GM18907 (cell line): ENCODE results near the gene NPHP4.

ENCODE experiments used
- ATAC-seq: cut with Tn5 transposase; IDR thresholded peaks from one replicate; pipeline ENCODE4 v1.9.1; 2021; ENCODE audit warnings: mild to moderate bottlenecking, moderate library complexity; ENCODE audit not compliant: unreplicated experiment

NPHP4 gene

DNA sequence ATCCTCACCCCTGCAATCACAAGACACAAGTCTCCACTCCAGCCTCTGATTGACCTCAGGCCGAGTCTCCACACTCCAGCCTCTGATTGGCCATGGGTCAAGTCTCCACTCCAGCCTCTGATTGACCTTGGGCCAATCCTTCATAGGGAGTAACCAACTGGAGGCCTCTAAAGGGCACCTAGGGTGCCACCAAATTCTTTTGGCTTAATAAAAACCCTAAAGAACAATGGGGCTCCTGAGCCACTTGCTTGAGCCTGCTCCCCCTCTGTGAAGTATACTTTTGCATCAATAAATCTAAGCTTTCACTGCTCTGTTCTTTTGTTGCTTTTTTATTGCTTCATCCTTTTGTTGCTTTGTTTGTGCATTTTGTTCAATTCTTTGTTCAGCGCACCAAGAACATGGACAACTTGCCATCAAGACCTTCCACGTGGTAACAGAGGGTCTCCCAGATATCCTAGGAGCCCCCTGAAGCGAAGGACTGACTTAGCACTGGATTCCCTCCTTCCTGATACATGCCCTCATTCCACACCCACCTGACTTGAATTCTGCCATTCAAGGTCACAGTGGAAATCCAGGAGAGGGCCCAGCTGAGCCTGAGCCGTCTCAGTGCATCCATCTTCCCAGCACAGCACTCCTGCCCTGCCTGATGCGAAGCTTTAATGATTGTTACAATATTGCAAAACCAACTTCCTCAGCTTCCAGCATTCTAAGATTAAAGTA lies 152.9 kb downstream of the NPHP4 start:
- no peak for ATAC-seq

DNA sequence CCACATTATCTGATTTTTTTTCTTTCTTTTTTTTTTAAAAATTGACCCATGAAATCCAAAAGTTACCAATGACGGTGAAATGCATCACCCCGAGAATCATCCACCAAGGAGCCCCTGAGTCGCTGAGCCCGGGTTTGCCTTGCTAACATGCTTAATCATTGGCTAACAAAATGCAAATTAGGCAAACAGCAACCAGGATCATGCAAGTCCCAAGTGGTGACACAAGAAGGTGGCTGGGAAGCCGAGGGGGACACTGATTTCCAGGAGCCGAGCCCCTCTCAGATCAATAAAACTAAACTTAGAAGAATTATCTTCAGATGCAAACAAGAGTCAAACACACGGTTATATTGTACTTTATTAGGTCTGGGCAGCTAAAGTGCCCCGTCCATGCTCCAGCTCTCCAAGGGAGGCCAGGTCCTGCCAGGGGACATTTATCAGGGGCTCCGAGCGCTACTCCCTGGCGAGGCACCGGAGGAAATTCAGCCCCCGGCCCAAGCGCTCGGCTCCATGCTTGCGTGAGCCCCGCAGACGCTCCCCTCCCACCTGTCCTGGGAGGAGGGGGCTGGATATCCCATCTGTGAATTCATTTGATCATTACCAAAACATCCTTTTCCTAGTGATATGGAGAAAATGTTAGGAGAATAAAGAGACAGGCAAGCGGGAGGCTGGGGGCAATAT lies 154.1 kb downstream of the NPHP4 start:
- ATAC-seq, result no peak

DNA sequence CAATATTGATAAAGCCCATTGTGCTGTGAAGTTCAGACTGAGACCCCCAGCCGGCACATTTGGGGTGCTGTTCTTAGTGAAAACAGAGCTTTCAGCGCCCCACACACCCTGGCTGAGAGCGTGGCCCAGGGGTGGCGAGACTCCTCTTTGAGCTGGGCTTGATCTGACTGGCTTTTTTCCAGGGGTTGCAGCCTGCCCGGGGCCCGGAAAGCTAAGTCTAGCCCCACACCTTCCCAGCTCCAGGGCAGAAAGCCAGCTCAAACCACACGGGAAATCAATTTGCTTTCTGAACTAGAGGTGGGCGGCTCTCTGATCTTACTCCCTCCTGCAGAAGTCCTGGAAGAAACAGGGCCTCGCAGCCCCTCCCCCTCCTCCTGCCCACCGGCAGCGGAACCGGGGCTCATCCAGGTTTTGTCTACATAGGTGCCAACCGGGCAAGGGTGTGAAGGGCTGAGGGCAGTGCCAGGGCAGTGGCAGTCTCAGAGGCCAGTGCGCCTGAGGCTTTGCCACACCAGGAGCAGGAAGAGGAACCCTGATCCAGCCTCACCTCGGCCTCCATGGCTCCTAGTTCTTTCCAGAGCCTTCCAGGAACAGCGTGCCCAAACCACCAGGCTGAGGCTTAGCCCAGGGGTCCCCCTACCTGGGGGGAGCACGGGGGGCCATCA lies 155.3 kb downstream of the NPHP4 start:
- ATAC-seq, result no peak

DNA sequence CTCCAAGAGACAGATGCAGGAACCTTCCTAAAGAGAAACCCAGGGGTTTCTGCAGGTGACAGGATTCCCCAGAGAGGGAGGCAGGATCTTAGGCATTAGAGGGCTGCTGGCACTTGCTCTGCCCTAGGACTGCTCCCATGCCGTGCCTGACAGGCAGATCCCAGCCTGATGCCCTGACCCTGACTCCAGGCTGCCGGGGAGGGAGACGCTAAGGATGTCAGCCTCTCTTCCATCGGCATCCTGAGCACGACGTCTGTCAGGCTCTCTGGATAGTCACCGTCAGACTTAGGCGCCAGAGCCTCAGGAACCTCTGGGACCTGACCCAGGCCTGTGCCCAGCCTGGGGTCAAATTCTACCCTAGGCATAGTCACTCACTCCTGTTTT lies 157.1 kb downstream of the NPHP4 start:
- no peak for ATAC-seq

DNA sequence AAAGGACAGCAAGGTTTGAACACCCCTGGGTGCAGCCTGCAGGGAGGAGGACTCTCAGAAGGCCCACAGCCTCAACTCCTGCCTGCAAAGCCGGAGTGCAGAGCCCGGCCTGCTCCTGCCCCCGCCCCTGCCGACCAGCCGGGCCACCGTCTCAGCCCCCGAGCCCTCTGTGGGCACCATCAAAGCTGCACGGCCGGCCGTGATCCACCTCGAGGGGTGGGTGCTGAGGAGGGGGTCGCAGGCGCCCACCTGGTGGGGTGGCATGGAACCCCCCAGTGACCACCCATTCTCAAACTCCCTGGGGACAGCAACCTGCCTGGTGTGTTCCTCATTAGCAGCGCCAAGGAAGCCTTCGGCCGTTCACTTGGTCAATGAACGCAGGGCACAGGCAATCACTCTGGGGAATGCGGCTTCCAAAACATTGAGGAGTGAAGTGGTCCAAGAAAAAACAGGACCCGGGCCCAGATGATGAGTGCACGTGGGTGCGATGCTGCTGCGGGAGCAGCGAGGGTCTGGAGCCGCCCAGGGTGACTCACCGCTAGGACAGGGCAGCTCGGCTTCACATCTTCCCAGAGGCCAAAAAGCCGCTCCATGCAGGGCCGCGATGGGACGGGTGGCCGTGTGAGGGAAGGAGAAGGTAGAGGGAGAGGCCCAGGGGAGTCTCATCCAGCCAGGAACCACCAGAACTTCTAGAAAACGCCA lies 157.6 kb downstream of the NPHP4 start:
- ATAC-seq, result no peak

DNA sequence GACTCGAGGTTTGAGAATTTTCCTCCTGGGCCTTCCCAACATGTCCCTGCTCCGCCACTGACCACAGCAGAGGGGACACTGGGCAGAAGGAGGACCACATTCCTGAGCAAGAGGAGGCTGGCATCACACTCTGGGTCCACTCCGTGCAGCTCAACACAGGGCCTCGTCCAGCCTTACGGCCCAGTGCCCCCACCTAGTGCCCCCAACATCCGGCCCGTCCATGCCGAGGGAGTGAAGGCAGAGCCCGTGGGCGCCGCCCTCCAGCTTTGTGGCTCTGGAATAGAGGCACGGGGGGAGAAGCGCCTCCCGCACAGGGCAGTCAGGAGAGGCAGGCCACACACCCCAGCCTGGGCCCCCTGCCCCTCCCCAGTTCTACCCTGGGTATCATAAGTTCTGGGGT lies 158.3 kb downstream of the NPHP4 start:
- no peak for ATAC-seq

DNA sequence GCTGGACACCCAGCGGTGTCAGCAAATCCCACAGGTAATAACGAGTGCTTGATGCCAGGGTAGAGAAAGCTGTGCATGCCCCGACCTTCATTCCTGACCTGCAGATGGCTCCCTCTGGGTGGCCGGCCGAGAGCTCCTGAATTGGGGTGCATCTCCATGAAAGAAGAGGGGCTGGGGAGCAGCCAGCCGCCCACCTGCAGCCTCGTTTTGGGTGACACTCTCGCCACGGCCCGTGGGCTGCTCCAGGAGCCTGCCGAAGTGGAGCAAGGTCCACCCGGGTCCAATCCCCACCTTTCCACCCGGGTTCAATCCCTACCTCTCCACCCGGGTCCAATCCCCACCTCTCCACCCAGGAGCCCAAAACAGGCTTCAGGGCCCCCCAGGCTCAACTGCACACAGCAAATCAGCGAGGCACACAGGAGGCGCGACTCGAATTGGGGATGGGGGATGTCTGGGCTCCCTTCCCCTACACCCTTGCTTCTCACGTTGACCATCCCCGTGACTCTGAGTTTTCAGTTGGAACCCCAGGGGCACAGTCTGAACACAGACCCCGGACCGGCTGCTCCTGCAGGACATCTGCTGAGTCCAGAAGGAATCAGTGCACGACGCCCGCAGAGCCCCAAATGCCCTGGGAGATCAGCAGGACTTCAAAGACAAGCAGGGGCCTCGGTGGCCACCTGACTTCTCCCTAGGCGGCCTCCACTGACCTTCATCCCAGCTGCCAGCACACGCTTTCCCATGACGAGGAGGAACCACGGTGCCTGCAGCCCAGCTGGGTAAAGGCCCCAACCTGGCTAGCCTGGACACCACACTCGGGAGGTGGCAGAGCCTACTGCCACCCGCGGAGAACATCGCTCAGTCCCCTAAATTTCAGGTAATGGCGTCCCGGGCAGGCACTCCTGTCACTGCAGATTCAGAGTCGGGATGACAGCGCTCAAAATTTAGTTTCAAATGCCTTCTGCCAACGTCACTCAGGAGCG lies 159.0 kb downstream of the NPHP4 start:
- no peak for ATAC-seq

DNA sequence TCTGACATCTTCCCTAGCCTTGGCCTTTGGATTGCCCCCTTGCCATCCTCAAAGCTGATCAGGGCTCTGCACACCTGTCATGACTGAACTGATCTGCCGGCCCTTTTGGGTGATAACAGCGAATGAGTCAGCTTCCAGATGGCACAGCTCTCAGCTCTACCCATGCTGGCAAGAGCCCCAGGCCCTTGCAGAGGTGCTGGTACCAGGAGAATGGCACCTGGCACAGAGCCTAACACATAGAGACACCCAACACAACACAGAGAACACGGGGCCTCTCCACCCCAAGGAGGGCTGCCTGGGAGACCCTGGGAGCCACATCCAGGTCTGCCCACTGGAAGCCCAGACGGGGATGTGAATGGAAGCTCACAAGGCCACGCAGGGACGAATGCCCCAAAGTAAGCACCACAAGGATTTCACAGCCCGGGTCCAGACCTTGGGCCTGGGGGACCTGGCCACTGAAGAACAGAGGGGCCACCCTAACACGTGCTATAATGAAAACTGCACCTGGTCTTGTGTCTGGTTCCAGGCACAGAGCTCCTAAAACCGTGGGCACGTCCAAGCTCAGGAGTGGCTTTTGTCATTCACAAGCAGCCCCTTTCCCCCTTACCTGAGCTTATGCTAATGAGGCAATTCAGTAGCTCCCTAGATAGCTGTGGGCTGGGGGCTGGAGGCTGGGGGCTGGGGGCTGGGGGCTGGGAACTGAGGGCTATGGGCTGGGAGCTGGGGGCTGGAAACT lies 160.5 kb downstream of the NPHP4 start:
- ATAC-seq, result no peak

DNA sequence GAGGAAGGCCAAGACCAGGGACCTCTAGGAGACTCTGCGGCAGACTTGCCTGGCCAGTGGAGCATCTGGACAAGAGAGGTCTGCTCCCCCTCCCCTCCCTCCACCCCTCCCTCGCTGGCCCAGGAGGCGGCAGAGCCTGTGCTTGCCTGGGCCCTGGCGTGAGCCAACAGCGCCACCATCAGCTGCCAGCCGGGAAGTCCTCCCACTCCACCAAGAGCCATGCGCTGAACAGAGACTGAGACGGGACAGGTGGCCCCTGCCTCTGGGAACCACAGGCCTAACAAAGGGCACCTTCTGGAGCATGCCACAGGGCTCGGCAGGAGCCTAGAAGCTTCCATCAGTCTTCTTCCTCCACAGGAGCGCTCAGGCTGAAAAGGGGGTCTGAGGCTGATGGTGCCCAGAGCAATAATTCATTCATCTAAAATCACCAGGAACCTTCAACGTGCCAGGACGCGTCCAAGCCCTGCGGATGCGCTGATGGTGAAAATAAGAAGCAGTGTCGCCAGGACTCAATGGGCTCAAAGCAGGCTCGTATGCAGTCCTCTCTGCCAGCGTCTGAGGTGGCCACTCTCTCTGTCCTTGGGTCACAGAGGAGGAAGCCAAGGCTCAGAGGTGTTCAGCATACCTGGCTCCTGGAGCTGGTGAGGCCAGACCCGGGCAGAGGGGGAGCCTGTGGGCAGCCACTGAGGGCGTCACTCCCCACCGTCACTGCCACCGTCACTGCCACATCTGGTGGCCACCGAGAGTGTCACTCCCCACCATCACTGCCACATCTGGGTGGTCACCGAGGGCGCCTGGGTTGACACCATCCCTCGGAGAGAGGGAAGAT lies 161.2 kb downstream of the NPHP4 start:
- ATAC-seq, result no peak

DNA sequence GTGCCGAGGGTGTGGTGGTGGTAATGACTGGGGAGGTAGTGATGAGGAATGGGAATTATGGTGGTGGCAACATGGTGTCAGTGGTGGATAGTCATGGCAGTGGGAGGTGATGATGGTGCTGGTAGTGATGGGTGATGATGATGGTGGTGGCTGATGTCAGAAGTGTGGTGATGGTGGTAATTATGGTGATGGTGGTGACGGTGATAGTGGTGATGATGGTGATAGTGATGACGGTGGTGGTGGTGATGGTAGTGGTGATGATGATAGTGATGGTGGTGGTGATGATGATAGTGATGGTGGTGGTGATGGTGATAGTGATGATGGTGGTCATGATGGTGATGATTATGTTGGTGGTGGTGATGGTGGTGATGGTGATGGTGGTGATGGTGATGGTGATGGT lies 162.8 kb downstream of the NPHP4 start:
- ATAC-seq, result no peak

DNA sequence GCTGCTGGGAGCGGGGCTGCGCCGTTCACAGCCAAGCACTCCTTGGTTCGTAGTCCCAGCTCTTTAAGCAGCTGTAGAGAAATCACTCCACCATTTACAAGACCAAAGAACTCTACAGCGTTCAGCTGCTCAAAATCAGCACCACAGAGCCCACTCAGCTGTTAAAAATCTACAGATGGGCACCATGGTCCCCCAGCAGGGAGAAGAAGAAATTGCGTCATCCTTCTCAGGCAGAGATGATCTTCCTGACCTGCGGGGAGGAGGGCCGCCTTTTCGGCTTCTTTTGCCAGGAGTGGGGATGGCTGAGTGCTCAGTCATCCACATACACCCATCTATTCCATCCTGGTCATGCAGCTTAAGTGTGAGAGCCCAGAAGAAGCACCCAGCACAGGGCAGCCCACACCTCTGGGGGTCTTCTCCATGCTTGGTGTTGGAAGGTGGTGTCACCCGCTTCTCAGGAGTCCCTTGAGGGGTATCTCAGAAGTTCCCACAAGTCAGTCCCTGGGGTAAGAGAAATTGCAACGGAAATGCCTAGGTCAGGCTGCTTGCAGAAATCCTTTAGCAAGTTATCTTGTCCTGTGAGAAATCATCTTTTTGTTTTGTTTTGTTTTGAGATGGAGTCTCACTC lies 163.8 kb downstream of the NPHP4 start:
- ATAC-seq, result no peak

DNA sequence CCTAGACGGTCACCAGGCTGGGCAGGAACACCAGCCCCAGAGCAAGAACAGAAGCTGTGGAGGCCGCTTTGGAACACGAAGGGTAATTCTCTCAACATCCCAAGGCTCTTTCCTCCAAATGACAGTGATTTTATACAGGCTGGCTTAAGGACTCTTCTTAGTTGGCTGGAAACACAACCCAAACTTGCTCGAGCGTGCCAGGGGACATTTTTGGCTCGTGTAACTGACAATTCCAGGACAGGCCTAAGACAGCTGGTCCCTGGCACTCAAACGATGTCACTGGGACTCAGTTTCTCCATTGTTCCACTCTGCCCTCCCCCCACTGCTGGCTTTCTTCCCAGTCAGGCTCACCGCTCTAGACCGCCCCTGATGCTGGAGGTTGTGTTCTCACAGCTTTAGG lies 164.7 kb downstream of the NPHP4 start:
- ATAC-seq, result no peak

DNA sequence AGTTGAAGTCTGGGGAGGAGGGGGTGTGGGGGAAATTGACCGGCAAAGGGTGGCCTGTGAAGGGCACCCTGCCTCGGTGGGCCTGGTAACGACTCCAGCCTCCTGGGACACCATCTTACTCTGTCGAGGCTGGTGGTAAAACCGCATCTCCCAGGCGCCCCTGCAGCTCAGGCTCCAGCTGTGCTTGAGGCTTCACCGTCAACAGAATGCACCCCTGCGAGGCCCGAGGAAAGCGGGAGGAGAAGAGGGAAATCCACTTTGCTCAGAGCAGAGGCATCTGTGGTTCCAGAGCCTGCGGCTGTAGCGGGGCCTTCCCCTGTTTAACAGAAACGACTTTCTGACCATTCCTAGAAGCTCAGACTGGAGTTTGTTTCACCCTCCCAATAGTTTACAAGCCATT lies 165.6 kb downstream of the NPHP4 start:
- no peak for ATAC-seq

DNA sequence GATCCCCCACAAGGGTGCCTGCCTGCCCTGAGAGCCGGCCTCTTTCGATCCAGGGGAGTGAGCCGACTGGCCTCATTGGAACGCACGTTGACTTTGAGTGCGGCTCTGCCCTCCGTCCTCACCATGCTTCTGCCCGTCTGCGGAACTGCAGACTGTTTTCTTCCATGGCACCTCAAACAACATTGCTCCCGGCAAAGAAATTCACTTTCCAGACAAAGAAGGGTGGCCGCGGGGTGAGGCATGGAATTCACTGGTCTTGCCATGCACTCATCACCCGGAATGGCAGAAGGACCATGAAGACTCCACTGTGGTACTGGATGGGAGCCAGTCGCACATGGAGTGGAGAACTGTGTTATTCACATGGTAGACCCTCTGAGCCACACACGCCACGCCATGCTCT lies 169.5 kb downstream of the NPHP4 start:
- ATAC-seq, result no peak

DNA sequence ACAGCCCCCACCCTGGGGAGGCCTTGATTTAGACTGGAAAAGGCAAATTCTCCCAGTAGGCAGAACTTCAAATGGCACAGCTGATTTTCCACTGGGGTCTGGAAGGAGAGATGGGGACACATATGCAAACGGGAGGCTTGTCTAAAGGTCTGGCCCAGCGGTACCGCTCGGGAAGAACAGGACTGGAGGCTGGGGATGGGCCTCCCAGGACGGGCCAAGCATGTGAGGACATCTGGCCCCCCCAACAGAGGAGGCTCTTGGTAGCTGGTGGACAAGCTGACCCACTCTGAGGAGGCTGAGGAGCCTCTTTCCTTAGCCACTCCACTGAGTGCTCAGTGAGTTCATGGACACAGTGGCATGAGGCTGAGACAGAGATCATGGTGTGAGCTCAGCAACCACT lies 170.0 kb downstream of the NPHP4 start:
- no peak for ATAC-seq

DNA sequence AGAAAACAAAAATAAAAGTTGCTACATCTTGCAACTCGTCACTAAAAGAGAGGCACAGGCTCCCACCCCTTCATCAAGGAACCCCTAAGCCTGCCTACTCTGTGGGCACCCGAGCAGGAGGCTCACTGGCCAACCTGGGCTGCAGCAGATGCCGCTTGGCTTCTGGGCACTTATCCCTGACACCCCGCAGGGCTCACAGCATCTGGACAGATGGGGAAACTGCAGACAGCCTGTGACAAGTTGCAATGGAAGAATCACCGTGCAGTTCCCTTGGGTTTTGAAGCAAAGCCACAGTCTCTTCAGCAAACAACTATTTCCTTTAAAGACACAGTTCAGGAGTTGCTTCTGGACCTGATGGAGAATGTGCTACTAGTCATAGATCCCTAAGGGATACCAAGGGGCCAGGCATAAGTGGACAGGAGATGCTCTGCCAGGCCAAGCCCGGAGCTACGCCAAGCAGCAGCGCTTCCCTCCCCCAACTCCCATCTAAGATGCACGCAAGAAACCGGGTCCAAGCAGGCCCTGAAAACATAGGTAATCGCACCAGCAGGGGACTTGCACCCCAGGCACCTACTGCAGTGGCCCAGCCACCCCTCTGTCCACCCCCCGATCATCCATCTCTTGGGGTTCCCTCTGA lies 170.6 kb downstream of the NPHP4 start:
- ATAC-seq, result no peak

DNA sequence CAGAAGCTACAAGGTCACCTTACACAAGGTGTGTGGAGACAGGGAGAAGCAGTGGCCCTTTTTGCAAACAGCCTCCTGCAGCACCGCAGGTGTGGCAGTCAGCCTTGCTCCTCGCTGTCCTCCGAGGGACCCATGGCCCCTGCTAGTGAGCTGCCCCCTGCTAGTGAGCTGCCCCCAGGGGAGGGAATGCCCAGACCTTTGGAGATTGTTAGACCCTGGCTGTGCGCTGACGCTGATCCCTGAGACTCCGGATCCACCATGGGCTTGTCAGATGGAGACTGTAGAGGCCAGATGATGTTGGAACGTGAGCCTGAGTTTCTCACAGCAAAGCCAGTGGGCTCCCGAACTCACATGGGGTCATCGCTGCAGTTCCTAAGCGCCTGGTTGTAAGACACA lies 172.2 kb downstream of the NPHP4 start:
- no peak for ATAC-seq

DNA sequence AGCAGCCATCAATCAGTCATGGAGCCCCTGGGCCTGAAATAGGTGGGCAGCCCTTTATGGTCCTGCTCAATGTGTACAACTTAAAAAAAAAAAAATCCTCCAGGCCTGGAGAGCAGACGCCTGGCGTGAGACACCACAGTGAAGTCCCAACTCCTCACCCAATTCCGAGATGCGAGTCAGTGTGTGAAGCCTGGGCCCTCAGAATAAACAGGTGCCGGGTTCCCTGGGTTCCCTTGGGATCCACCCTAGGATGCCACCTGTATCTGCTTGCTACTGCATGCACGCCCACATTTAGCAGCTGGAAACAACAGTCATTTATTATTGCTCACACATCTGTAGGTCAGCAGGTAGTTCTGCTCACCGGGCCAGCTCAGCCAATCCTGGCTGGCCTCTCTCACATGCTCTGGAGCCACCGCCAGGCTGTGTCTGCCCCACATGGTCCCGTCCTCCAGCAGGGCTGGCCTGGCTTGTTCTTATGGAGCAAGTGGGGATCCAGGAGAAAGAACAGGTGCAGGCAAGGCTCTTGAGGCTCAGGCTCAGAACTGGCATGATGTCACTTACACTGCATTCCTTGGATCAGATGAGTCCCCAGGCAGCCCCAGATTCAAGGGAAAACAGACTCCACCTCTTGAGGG lies 172.7 kb downstream of the NPHP4 start:
- no peak for ATAC-seq
